Glutamatergic neuron (in vitro differentiated cells): ENCODE data around the gene GLCE. TPM values are rescaled to one million over a fixed set of nuclear protein-coding genes. Genes with fewer than 3 reads are reported as not detected.

Source experiments
- DNase-seq: peaks from one replicate; pipeline ENCODE4 v3.0.0; 2022
- H3K27ac Mint-ChIP-seq: one replicate; pipeline ENCODE4 v1.8.0; 2020; ENCODE audit warnings: mild to moderate bottlenecking, mixed read lengths, inconsistent platforms; ENCODE audit not compliant: unreplicated experiment
- H3K27me3 Mint-ChIP-seq: one replicate; pipeline ENCODE4 v1.8.0; 2020; ENCODE audit warnings: mild to moderate bottlenecking, moderate library complexity, mixed read lengths, inconsistent platforms; ENCODE audit not compliant: unreplicated experiment
- H3K36me3 Mint-ChIP-seq: one replicate; pipeline ENCODE4 v1.8.0; 2020; ENCODE audit warnings: mild to moderate bottlenecking, mixed read lengths, inconsistent platforms; ENCODE audit not compliant: unreplicated experiment
- H3K4me1 Mint-ChIP-seq: one replicate; pipeline ENCODE4 v1.8.0; 2020; ENCODE audit warnings: mild to moderate bottlenecking, low read depth, mixed read lengths, inconsistent platforms; ENCODE audit not compliant: unreplicated experiment
- H3K4me3 Mint-ChIP-seq: one replicate; pipeline ENCODE4 v1.8.0; 2020; ENCODE audit warnings: mild to moderate bottlenecking, mixed read lengths, inconsistent platforms; ENCODE audit not compliant: unreplicated experiment
- H3K9me3 Mint-ChIP-seq: one replicate; pipeline ENCODE4 v1.8.0; 2020; ENCODE audit warnings: mild to moderate bottlenecking, moderate library complexity, mixed read lengths, inconsistent platforms; ENCODE audit not compliant: unreplicated experiment
- total RNA-seq: library from RNA; stranded (reverse); fragmentation: NEBNext Ultra II Directional; extraction: Animal tissue kit (Norgen Biotek cat#: 25700); gene quantifications from one replicate; pipeline ENCODE4 v1.2.1, GENCODE V29; 2021; ENCODE audit not compliant: unreplicated experiment
- TF ChIP-seq, protein P1 (sequence below): fragments of 200-600 bp; sonication (generic); IDR thresholded peaks from one replicate; pipeline ENCODE4 v1.5.0; 2021; ENCODE audit not compliant: partially characterized antibody, unreplicated experiment

Gene GLCE
- total RNA-seq, 1 donor from 2014 or later, result 6.7 TPM

GRCh38 chr15:69313432-69314000, 153.1 kb downstream of the GLCE start:
- no peak for DNase-seq
- no peak overlapping the region for H3K27ac Mint-ChIP-seq

GRCh38 chr15:69314131-69314530, 153.7 kb downstream of the GLCE start:
- Mint-ChIP-seq H3K4me1 (no peaks in the 10 kb centered on the region), H3K36me3 (no peaks in the 10 kb centered on the region)

More at GRCh38 chr15:69313432-69314000, 153.1 kb downstream of the GLCE start:
- Mint-ChIP-seq H3K4me1 (no peaks in the 10 kb centered on the region), H3K4me3 (no peak overlapping the region), H3K27me3 (peaks cover 10% of the 10 kb centered on the region), H3K36me3 (no peaks in the 10 kb centered on the region), H3K9me3 (no peaks in the 10 kb centered on the region)
- TF ChIP-seq, protein P1, sequence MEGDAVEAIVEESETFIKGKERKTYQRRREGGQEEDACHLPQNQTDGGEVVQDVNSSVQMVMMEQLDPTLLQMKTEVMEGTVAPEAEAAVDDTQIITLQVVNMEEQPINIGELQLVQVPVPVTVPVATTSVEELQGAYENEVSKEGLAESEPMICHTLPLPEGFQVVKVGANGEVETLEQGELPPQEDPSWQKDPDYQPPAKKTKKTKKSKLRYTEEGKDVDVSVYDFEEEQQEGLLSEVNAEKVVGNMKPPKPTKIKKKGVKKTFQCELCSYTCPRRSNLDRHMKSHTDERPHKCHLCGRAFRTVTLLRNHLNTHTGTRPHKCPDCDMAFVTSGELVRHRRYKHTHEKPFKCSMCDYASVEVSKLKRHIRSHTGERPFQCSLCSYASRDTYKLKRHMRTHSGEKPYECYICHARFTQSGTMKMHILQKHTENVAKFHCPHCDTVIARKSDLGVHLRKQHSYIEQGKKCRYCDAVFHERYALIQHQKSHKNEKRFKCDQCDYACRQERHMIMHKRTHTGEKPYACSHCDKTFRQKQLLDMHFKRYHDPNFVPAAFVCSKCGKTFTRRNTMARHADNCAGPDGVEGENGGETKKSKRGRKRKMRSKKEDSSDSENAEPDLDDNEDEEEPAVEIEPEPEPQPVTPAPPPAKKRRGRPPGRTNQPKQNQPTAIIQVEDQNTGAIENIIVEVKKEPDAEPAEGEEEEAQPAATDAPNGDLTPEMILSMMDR, result no peak

DNA sequence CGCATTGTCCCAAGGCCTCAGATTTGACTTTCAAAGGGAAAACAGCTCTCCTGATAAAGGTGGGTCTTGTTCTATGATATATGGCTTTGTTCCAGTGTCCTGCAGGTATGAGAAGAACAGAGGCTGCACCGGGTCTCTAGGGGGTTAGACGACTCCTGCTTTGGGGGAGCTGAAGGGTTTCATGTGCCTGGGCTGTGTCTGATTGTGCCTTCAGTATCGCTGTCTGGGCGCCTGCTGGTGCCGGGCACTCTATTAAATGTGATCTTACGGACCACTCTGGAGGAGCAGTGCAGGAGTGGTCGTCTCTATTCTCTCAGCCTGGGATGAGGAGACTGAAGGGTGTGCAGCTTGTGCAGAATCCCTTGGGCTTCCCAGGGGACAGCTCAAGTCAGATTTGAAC, 154.3 kb downstream of the GLCE start:
- DNase-seq, result no peak
- Mint-ChIP-seq H3K27me3 (peaks cover 5% of the 10 kb centered on the region), H3K9me3 (no peaks in the 10 kb centered on the region), H3K27ac (no peak overlapping the region), H3K4me3 (no peak overlapping the region), H3K36me3 (no peaks in the 10 kb centered on the region), H3K4me1 (no peaks in the 10 kb centered on the region)
- TF ChIP-seq, protein P1, result no peak

More at GRCh38 chr15:69314131-69314530, 153.7 kb downstream of the GLCE start:
- TF ChIP-seq, protein P1, result no peak
- no peak for DNase-seq
- Mint-ChIP-seq H3K27ac (no peak overlapping the region), H3K9me3 (no peaks in the 10 kb centered on the region), H3K27me3 (peaks cover 7% of the 10 kb centered on the region), H3K4me3 (no peak overlapping the region)

DNA sequence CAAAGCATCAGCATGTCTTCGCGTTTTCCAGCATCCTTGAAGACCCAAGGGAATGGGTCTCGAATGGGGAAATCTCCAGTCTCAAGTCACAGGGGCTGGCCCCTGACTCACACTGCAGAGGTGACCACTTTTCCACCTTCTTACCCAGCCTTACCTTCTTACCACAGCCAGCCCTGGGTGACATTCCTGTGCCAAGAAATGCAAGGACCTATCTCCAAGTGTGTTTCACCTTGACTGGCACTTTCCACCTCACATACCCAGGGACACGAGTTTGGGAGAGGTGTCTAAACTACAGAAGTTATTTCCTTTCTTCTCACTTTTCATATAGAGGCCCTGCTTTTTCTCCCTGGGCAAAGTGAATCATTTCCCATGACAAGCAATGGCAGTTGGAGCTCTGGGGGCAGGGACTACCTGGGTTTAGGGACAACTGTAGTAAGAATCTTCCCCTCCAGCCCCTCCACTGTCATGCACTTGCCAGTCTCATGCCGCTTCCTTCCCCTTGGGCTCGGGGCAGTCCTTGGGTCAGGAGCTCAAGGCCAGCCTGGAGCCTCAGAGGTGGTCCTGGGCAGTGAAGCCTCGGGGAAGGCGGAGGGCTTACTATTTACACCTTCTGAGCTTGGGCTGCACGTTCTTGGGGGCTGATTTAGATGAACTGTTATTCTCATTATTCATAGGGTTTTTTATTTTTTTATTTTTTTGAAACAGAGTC, 155.1 kb downstream of the GLCE start:
- no peak for DNase-seq
- TF ChIP-seq, protein P1, result no peak
- H3K36me3 Mint-ChIP-seq, result no peaks in the 10 kb centered on the region
- no peak overlapping the region for H3K4me3 Mint-ChIP-seq
- no peaks in the 10 kb centered on the region for H3K9me3 Mint-ChIP-seq
- peaks cover 5% of the 10 kb centered on the region for H3K27me3 Mint-ChIP-seq
- no peak overlapping the region for H3K27ac Mint-ChIP-seq
- H3K4me1 Mint-ChIP-seq, result no peaks in the 10 kb centered on the region

DNA sequence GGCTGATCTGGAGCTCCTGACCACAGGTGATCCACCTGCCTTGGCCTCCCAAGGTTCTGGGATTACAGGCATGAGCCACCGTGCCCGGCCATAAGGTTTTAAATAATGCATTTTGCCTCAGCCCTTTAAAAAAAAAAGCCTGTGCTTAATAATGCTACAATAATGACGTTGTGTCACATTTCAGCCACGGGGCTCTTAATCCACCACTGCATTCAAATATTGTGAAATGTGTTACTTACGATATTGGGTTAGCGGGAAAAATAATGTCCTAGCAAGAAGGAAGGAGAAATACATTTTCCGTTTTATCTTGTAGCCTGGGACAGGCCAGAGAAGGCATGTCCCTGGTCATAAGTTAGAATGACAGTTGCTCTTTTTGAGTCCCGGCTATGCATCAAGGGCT, 155.9 kb downstream of the GLCE start:
- no peak overlapping the region for H3K4me3 Mint-ChIP-seq
- TF ChIP-seq, protein P1, result no peak
- DNase-seq, result no peak
- H3K9me3 Mint-ChIP-seq, result no peaks in the 10 kb centered on the region
- H3K27me3 Mint-ChIP-seq, result peaks cover 5% of the 10 kb centered on the region
- no peak overlapping the region for H3K27ac Mint-ChIP-seq
- H3K36me3 Mint-ChIP-seq, result no peaks in the 10 kb centered on the region
- H3K4me1 Mint-ChIP-seq, result no peaks in the 10 kb centered on the region
